ENCODE data around the gene SDK2.

- TF ChIP-seq BHLHE40 (IDR thresholded peaks at IDR 0.05; ENCODE audit: low read length) (no peak), EZH2 (IDR thresholded peaks at IDR 0.05; ENCODE audit: borderline replicate concordance, low read depth, low read length) (no peak), NFE2L1 (tag; IDR thresholded peaks at IDR 0.05; ENCODE audit: borderline replicate concordance, low read depth) (no peak), HDGF (IDR thresholded peaks at IDR 0.05) (no peak), KAT7 (CRISPR knock-in tag; IDR thresholded peaks at IDR 0.05; ENCODE audit: borderline replicate concordance) (no peak), HMG20B (CRISPR knock-in tag; IDR thresholded peaks at IDR 0.05) (no peak), POLR2AphosphoS5 (IDR thresholded peaks at IDR 0.05; ENCODE audit: control insufficient read depth, insufficient read depth, low read depth, low read length) (no peak), TEAD1 (CRISPR knock-in tag; IDR thresholded peaks at IDR 0.05) (no peak), ARID1B (IDR thresholded peaks at IDR 0.05) (no peak), CHD2 (IDR thresholded peaks at IDR 0.05; ENCODE audit: low read depth, low read length) (no peak), SMARCE1 (IDR thresholded peaks at IDR 0.05) (no peak), SNRNP70 (optimal IDR thresholded peaks at IDR 0.05; ENCODE audit: low read depth, low read length) (no peak)
These were observed 4.2 kb upstream of the SDK2 start for GRCh38 chr17:73648543-73648820.

All from K562 (cell line).